SU-DHL-6 (cell line): ENCODE data around the gene SORL1.

Experiments
- H2AFZ ChIP-seq: fragments of 200-600 bp; sonication (generic); 2 replicates; pipeline ENCODE4 v1.6.1; 2014; ENCODE audit warnings: low read depth, mild to moderate bottlenecking, moderate library complexity, mixed read lengths, antibody characterized with exemption, low read length; ENCODE audit not compliant: severe bottlenecking
- H3F3A ChIP-seq: fragments of 200-600 bp; shearing (Covaris generic); 2 replicates; pipeline ENCODE4 v1.6.0; 2016; ENCODE audit warnings: antibody characterized with exemption, mild to moderate bottlenecking; ENCODE audit not compliant: insufficient read depth
- H3K27ac ChIP-seq: fragments of 200-600 bp; sonication (generic); 2 replicates; pipeline ENCODE4 v1.5.1; 2016; ENCODE audit warnings: low read depth, mild to moderate bottlenecking, low read length, moderate library complexity, mixed read lengths
- H3K27me3 ChIP-seq: fragments of 200-600 bp; sonication (generic), shearing (Covaris generic); 2 replicates; pipeline ENCODE4 v1.6.0; 2014; ENCODE audit warnings: mild to moderate bottlenecking, low read length
- H3K36me3 ChIP-seq: fragments of 200-600 bp; sonication (generic); 2 replicates; pipeline ENCODE4 v1.6.1; 2014; ENCODE audit warnings: mild to moderate bottlenecking, low read length, mixed read lengths
- H3K4me2 ChIP-seq: fragments of 300-600, 200-600 bp; shearing (Covaris generic), sonication (generic); 2 replicates; pipeline ENCODE4 v1.6.0; 2014; ENCODE audit warnings: low read length, low read depth, mild to moderate bottlenecking; ENCODE audit not compliant: poor library complexity, severe bottlenecking
- H3K4me3 ChIP-seq: fragments of 200-600 bp; sonication (generic); 2 replicates; pipeline ENCODE4 v1.5.1; 2014; ENCODE audit warnings: antibody characterized with exemption, low read length, mild to moderate bottlenecking, mixed read lengths; ENCODE audit not compliant: insufficient read depth, poor library complexity, severe bottlenecking
- H3K79me2 ChIP-seq: fragments of 200-600 bp; sonication (generic); 2 replicates; pipeline ENCODE4 v1.6.1; 2014; ENCODE audit warnings: mild to moderate bottlenecking, low read length, moderate library complexity; ENCODE audit not compliant: insufficient read depth
- H3K9ac ChIP-seq: fragments of 200-600 bp; sonication (generic); 2 replicates; pipeline ENCODE4 v1.7.0; 2014; ENCODE audit warnings: mild to moderate bottlenecking, low read length
- H3K9me2 ChIP-seq: fragments of 200-600 bp; sonication (generic); replicated peaks from 2 replicates; pipeline ENCODE4 v1.6.1; 2014; ENCODE audit warnings: low read length; ENCODE audit not compliant: insufficient read depth
- H3K9me3 ChIP-seq: fragments of 200-600 bp; sonication (generic); 2 replicates; pipeline ENCODE4 v1.6.1; 2014; ENCODE audit warnings: low read length, mixed read lengths; ENCODE audit not compliant: insufficient read depth
- H4K20me1 ChIP-seq: fragments of 200-600 bp; sonication (generic); 2 replicates; pipeline ENCODE4 v1.6.1; 2014; ENCODE audit warnings: low read depth, mild to moderate bottlenecking, antibody characterized with exemption, low read length, moderate library complexity, mixed read lengths
- EZH2phosphoT487 ChIP-seq: fragments of 200-600 bp; sonication (generic), shearing (Covaris generic); conservative IDR thresholded peaks from 2 replicates; pipeline ENCODE4 v1.6.1; 2018; ENCODE audit warnings: mild to moderate bottlenecking, antibody characterized with exemption, low read length, moderate library complexity, mixed read lengths
- TF ChIP-seq, protein P1 (sequence below): fragments of 200-600 bp; sonication (generic); IDR thresholded peaks from one replicate; pipeline ENCODE4 v1.5.1; 2017; ENCODE audit warnings: antibody characterized with exemption, mild to moderate bottlenecking, low read length, moderate library complexity; ENCODE audit not compliant: insufficient read depth, poor library complexity, severe bottlenecking

Gene SORL1

DNA sequence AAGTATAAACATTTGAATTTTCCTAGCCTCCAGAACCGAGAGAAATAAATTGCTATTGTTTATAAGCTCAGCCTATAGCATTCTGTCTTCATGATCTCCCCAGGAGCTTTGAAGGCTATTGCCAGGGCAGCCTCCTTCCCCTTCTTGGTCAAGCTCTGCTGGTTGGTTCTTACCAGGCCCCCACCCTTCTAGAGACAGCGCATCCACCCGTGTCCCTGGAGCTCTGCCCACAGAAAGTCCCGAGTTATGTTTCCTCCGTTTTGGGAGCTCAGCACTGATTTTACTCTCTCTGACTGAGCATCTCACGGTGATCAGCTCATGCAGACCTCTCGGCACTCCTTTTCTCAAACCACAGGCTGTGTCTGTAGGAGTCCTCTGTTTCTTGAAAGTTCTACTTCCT is 124.4 kb downstream of the SORL1 start:
- Histone ChIP-seq H3K9ac (no peak overlapping the region), H3K27ac (no peak overlapping the region), H3K79me2 (peaks cover 15% of the 10 kb centered on the region; the same call in 1 of the 2 replicates), H3F3A (peaks cover 19% of the 10 kb centered on the region), H3K27me3 (no peaks in the 10 kb centered on the region), H3K9me2 (no peaks in the 10 kb centered on the region), H3K36me3 (peaks cover 81% of the 10 kb centered on the region), H3K9me3 (no peaks in the 10 kb centered on the region), H2AFZ (no peak overlapping the region), H3K4me2 (no peak overlapping the region), H3K4me3 (no peak overlapping the region), H4K20me1 (no peaks in the 10 kb centered on the region; the same call in 1 of the 2 replicates)
- TF ChIP-seq, protein P1, sequence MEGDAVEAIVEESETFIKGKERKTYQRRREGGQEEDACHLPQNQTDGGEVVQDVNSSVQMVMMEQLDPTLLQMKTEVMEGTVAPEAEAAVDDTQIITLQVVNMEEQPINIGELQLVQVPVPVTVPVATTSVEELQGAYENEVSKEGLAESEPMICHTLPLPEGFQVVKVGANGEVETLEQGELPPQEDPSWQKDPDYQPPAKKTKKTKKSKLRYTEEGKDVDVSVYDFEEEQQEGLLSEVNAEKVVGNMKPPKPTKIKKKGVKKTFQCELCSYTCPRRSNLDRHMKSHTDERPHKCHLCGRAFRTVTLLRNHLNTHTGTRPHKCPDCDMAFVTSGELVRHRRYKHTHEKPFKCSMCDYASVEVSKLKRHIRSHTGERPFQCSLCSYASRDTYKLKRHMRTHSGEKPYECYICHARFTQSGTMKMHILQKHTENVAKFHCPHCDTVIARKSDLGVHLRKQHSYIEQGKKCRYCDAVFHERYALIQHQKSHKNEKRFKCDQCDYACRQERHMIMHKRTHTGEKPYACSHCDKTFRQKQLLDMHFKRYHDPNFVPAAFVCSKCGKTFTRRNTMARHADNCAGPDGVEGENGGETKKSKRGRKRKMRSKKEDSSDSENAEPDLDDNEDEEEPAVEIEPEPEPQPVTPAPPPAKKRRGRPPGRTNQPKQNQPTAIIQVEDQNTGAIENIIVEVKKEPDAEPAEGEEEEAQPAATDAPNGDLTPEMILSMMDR = no peak
- no peak for TF ChIP-seq EZH2phosphoT487

DNA sequence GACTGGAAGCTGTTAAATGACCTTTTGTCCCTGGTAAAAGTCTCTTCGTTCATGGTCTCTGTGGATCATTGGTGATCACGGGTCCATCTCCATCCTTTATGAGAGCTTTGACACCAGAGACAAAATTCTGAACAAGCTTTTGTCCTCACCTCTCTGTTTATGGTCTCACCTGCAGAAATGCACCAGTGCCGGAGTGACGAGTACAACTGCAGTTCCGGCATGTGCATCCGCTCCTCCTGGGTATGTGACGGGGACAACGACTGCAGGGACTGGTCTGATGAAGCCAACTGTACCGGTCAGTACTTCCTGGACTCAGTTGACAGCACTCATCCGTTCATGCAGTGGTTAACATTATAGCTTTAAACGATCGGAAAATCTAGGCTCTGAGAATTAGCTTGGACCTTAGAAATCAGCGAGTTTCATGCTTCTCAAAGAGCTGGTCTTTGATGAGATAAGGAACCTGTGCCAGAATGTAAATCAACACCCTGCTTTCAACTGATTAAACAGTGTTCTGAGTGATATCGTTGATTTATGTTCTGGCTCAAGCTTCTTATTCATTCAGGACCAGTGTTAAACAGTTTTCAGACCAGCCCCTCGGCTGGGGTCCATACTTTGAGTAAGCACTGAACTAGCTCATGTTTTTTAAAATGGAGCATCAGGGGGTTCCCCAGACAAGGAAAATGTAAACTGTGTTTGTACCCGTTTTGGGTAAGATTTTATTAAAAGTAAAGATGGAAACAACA is 125.2 kb downstream of the SORL1 start:
- Histone ChIP-seq H3K4me2 (no peak overlapping the region), H3K79me2 (peaks cover 10% of the 10 kb centered on the region; the same call in 1 of the 2 replicates), H3K27me3 (no peaks in the 10 kb centered on the region), H3K36me3 (peaks cover 81% of the 10 kb centered on the region), H3K4me3 (no peak overlapping the region), H3F3A (peaks cover 24% of the 10 kb centered on the region), H3K9me3 (no peaks in the 10 kb centered on the region), H3K9ac (no peak overlapping the region), H4K20me1 (no peaks in the 10 kb centered on the region; the same call in 1 of the 2 replicates), H2AFZ (no peak overlapping the region), H3K9me2 (no peaks in the 10 kb centered on the region), H3K27ac (no peak overlapping the region)
- no peak for TF ChIP-seq EZH2phosphoT487
- TF ChIP-seq, protein P1 = no peak

DNA sequence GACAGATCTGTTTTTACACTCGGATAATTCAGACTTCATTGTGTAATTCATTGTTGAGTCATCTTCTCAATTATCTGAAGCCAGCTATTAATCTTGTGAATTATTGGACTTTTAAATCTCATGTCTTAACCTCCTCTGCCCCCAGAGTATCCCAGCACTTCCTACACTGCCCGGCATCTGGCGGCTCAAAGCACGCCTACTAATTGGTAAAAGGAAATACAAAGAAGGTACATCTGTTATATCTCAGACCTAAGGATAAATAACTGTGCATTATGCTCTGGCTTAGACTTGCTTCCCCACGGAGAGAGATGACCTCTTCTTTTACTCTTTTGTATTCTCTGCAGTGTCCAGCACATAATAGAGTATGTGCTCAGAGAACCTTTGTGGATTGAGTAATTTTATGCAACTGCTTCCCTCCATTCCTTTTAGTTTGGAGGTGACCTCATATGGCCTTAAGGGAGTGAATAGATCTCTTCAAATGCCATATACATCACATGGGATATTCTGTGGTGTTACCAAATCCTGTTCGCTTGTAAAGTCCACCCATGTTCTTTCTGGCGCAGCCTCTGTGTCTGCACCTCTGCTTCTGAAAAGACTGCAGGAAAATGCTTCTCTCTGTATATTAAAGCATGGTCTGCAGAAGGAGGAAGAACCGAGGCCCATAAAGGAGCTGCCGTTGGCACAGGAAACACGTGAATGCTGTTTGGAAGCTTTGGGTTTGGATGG is 126.3 kb downstream of the SORL1 start:
- H4K20me1 ChIP-seq = no peaks in the 10 kb centered on the region; the same call in 1 of the 2 replicates
- peaks cover 7% of the 10 kb centered on the region; the same call in 1 of the 2 replicates for H3K79me2 ChIP-seq
- H3F3A ChIP-seq = peaks cover 25% of the 10 kb centered on the region
- H3K36me3 ChIP-seq = peaks cover 88% of the 10 kb centered on the region
- H3K27ac ChIP-seq = no peak overlapping the region
- H3K9me3 ChIP-seq = no peaks in the 10 kb centered on the region
- H2AFZ ChIP-seq = no peak overlapping the region
- TF ChIP-seq, protein P1 = no peak
- no peak for TF ChIP-seq EZH2phosphoT487
- H3K4me2 ChIP-seq = no peak overlapping the region
- no peaks in the 10 kb centered on the region for H3K9me2 ChIP-seq
- H3K4me3 ChIP-seq = no peak overlapping the region
- no peak overlapping the region for H3K9ac ChIP-seq
- no peaks in the 10 kb centered on the region for H3K27me3 ChIP-seq
